Endothelial cell of umbilical vein (primary cell): ENCODE measurements around the gene RAC2. TPM values are rescaled to one million over a fixed set of nuclear protein-coding genes. Genes with fewer than 3 reads are reported as not detected.

Experiments
- BruUV-seq: library from RNA; stranded (reverse); fragments of 400-500 nt; replicated peaks from 2 replicates; lab custom pipeline; 2021; lab: Mats Ljungman, UMichigan
- CTCF ChIA-PET: fragments of 300-600, 350-600 bp; sonication (Branson Sonifier 250); formaldehyde crosslinking; loops from one replicate; lab custom pipeline; 2021; ENCODE audit warnings: antibody characterized with exemption, inconsistent platforms; lab: Charles Lee
- POLR2A ChIA-PET: fragments of 300-600, 350-600 bp; sonication (Branson Sonifier 250); formaldehyde crosslinking; loops from one replicate; lab custom pipeline; 2021; ENCODE audit warnings: antibody characterized with exemption, inconsistent platforms; lab: Charles Lee
- DNase-seq: peaks from one replicate; pipeline ENCODE4 v3.0.0-alpha.2; 2011; ENCODE audit warnings: low read depth, low spot score
- FAIRE-seq: peaks from 2 replicates; lab custom pipeline; 2011; peaks lifted over from hg19 to GRCh38; lab: Jason Lieb, UNC
- H2AFZ ChIP-seq: 2 replicates; pipeline ENCODE4 v1.6.0; 2012; ENCODE audit warnings: low read depth, low read length, control low read depth, inconsistent platforms
- H3K27ac ChIP-seq: 2 replicates; pipeline ENCODE4 v1.5.1; 2011; ENCODE audit warnings: low read depth, mild to moderate bottlenecking, control low read depth, low read length, moderate library complexity; ENCODE audit not compliant: insufficient read depth
- H3K27me3 ChIP-seq, 2 experiments: 2 replicates each; pipeline versions ENCODE4 v1.6.0 to v1.6.1; 2011; ENCODE audit warnings: low read length in 2 of 2, mixed read lengths in 1 of 2; ENCODE audit not compliant: control insufficient read depth in 2 of 2, insufficient read depth in 2 of 2
- H3K36me3 ChIP-seq, 2 experiments: 2 replicates in 1 of 2; 3 replicates in 1 of 2; pipeline ENCODE4 v1.5.1; 2011; ENCODE audit warnings: low read length in 2 of 2, mild to moderate bottlenecking in 1 of 2, moderate library complexity in 1 of 2; ENCODE audit not compliant: control insufficient read depth in 2 of 2, insufficient read depth in 2 of 2; ENCODE audit errors: extremely low read depth in 1 of 2
- H3K4me1 ChIP-seq: 3 replicates; pipeline ENCODE4 v1.5.1; 2011; ENCODE audit warnings: mild to moderate bottlenecking, low read length; ENCODE audit not compliant: control insufficient read depth, insufficient read depth; ENCODE audit errors: extremely low read depth
- H3K4me2 ChIP-seq: 2 replicates; pipeline ENCODE4 v1.6.1; 2011; ENCODE audit warnings: low read length, control low read depth, mixed read lengths; ENCODE audit not compliant: insufficient read depth
- H3K4me3 ChIP-seq, 3 experiments: fragments of 200-600 bp in 1 of 3; sonication (generic), shearing (Covaris generic) in 1 of 3; replicated peaks in 1 of 3; 2 replicates each; pipeline ENCODE4 v1.5.1; 2011 to 2016; ENCODE audit warnings: control low read depth in 3 of 3, low read length in 3 of 3, mild to moderate bottlenecking in 2 of 3, inconsistent platforms in 1 of 3, low read depth in 1 of 3, moderate library complexity in 1 of 3; ENCODE audit not compliant: insufficient read depth in 1 of 3
- H3K79me2 ChIP-seq: 2 replicates; pipeline ENCODE4 v1.6.0; 2012; ENCODE audit warnings: low read length, inconsistent platforms; ENCODE audit not compliant: control insufficient read depth, insufficient read depth
- H3K9ac ChIP-seq: replicated peaks from 2 replicates; pipeline ENCODE3; 2011; ENCODE audit warnings: low read length, control low read depth; ENCODE audit not compliant: insufficient read depth; ENCODE audit errors: extremely low read depth
- H3K9me1 ChIP-seq: replicated peaks from 3 replicates; pipeline ENCODE4 v1.6.0; 2011; ENCODE audit warnings: mild to moderate bottlenecking, low read length; ENCODE audit not compliant: control insufficient read depth, insufficient read depth; ENCODE audit errors: extremely low read depth
- H3K9me3 ChIP-seq: replicated peaks from 2 replicates; pipeline ENCODE4 v1.5.1; 2012; ENCODE audit warnings: low read length, inconsistent platforms; ENCODE audit not compliant: control insufficient read depth, insufficient read depth
- H4K20me1 ChIP-seq: replicated peaks from 2 replicates; pipeline ENCODE3; 2011; ENCODE audit warnings: mild to moderate bottlenecking, low read length; ENCODE audit not compliant: control insufficient read depth, insufficient read depth; ENCODE audit errors: extremely low read depth
- FOS ChIP-seq: IDR thresholded peaks from 2 replicates; pipeline ENCODE4 v1.6.1; 2011; ENCODE audit warnings: mild to moderate bottlenecking, low read length, moderate library complexity, borderline replicate concordance; ENCODE audit not compliant: insufficient read depth
- MYC ChIP-seq: IDR thresholded peaks from one replicate; pipeline ENCODE4 v1.6.1; 2011; ENCODE audit warnings: mild to moderate bottlenecking, low read depth, low read length
- POLR2A ChIP-seq: IDR thresholded peaks from 2 replicates; pipeline ENCODE4 v1.6.1; 2012; ENCODE audit warnings: low read depth, mild to moderate bottlenecking, control low read depth, low read length
- POLR2AphosphoS5 ChIP-seq: IDR thresholded peaks from 2 replicates; pipeline ENCODE4 v1.6.1; 2012; ENCODE audit warnings: low read depth, mild to moderate bottlenecking, control low read depth, low read length, moderate library complexity; ENCODE audit not compliant: insufficient read depth
- dilution Hi-C: fragments of 300-500 bp; cut with MboI; formaldehyde crosslinking; loops from one replicate; pipeline ENCODE4 v1.15.0; 2019; ENCODE audit warnings: low sequenced_read_pairs; ENCODE audit not compliant: extremely low pct_ligation_motif_present
- intact Hi-C: fragments of 100-400 bp; cut with micrococcal nuclease; formaldehyde crosslinking; loops from one replicate; pipeline ENCODE4 v1.10.0; 2022
- polyA plus RNA-seq, 4 experiments: library from polyadenylated mRNA; depleted of rRNA in 3 of 4; stranded (reverse) in 3 of 4; unstranded in 1 of 4; fragments of >200 nt; gene quantifications; 2 replicates each; pipeline versions ENCODE4 v1.2.1 to v1.2.3, GENCODE V29; 2011 to 2012; ENCODE audit warnings: missing spikeins in 1 of 4
- total RNA-seq: library from RNA; stranded (reverse); gene quantifications from 2 replicates; pipeline ENCODE4 v1.2.3, GENCODE V29; 2021
- TF ChIP-seq, protein P1 (sequence below), 2 donors: IDR thresholded peaks; 1 replicate in 1 of 2; 2 replicates in 1 of 2; pipeline ENCODE4 v1.5.1; 2011; ENCODE audit warnings: low read length in 2 of 2, mild to moderate bottlenecking in 2 of 2, moderate library complexity in 2 of 2, control low read depth in 1 of 2, inconsistent platforms in 1 of 2, low read depth in 1 of 2; ENCODE audit not compliant: insufficient read depth in 1 of 2; ENCODE audit errors: extremely low read depth in 1 of 2
- TF ChIP-seq, protein P2 (sequence below): IDR thresholded peaks from 2 replicates; pipeline ENCODE4 v1.6.1; 2011; ENCODE audit not compliant: insufficient read depth, insufficient read length

Gene RAC2
- total and polyA plus RNA-seq, 2 donors (not counting 3 experiments of a cell fraction or from before 2014, with no cell fraction given), result 122 to 181 TPM

DNA sequence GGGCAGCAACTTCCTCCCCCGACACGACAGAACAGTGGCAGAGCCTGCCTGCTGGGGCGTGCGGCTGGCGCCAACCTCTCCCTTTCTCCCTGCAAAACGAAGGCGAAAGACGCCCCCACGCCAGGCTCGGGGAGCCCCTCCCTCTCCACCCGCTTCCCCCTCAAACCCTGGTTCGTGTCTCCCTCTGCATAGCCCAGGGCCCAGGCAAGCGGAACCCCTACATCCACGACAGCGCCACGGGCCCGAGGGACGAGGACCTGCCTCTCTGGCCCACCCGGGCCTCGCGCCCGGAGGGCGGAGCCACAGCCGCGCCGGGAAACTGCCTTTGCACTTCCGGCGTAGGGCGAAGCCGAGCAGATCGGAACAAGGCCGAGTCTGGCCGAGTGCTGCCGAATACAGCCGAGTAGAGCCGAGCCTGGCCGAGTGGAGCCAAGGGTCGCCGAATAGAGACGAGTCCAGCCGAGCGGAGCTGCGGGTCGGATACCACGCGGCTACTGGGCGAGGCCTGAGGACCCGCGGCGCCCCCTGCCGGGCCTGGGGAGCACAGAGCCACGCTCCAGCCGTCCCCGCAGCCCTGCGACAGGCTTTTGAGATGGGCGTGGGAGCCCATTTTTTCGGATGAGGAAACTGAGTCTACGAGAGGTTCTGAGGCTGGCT is 44.8 kb downstream of the RAC2 start:
- H3K9ac ChIP-seq, result peak overlapping the region; percentile 80
- peaks cover 28% of the 10 kb centered on the region for H3K4me1 ChIP-seq
- DNase-seq (peak; percentile 99), FAIRE-seq (peak; percentile 98)
- no peaks in the 10 kb centered on the region for H3K9me1 ChIP-seq
- H3K27me3 ChIP-seq, result no peaks in the 10 kb centered on the region
- H3K4me2 ChIP-seq, result peak overlapping the region; percentile 89
- H3K27ac ChIP-seq, result peak overlapping the region; percentile 71
- intact Hi-C loops (loop anchor here (1.0 to 2.0 kb wide), 5 partner anchors 54 to 256 kb away; no protein-coding TSS in a partner anchor), dilution Hi-C loops (no loop called here)
- ChIA-PET POLR2A (interaction anchor here (0.6 kb wide), 1 partner anchor 10 kb away, joined by 3 read pairs; no protein-coding TSS in a partner anchor), CTCF (interaction anchor here (0.6 to 5.1 kb wide), 45 partner anchors 10 to 692 kb away, joined by 3 to 54 read pairs (median 5); partner anchors contain the start of genes C1QTNF6, FOXRED2, IFT27 and KCTD17)
- peak overlapping the region; percentile 39 to 56 (median 52) for H3K4me3 ChIP-seq
- H3K36me3 ChIP-seq, result no peaks in the 10 kb centered on the region
- H3K9me3 ChIP-seq, result no peaks in the 10 kb centered on the region
- H4K20me1 ChIP-seq, result no peaks in the 10 kb centered on the region
- no TSS peak for BruUV-seq
- H3K79me2 ChIP-seq, result no peaks in the 10 kb centered on the region
- TF ChIP-seq, protein P1, sequence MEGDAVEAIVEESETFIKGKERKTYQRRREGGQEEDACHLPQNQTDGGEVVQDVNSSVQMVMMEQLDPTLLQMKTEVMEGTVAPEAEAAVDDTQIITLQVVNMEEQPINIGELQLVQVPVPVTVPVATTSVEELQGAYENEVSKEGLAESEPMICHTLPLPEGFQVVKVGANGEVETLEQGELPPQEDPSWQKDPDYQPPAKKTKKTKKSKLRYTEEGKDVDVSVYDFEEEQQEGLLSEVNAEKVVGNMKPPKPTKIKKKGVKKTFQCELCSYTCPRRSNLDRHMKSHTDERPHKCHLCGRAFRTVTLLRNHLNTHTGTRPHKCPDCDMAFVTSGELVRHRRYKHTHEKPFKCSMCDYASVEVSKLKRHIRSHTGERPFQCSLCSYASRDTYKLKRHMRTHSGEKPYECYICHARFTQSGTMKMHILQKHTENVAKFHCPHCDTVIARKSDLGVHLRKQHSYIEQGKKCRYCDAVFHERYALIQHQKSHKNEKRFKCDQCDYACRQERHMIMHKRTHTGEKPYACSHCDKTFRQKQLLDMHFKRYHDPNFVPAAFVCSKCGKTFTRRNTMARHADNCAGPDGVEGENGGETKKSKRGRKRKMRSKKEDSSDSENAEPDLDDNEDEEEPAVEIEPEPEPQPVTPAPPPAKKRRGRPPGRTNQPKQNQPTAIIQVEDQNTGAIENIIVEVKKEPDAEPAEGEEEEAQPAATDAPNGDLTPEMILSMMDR (IDR thresholded peaks at IDR 0.05; ENCODE audit: extremely low read depth in 1 of 2, insufficient read depth in 1 of 2, low read depth in 1 of 2, low read length in 2 of 2), result peak; percentile 99
- peak; percentile 80 for TF ChIP-seq POLR2AphosphoS5
- TF ChIP-seq MYC, result no peak
- TF ChIP-seq FOS, result no peak
- TF ChIP-seq, protein P2, sequence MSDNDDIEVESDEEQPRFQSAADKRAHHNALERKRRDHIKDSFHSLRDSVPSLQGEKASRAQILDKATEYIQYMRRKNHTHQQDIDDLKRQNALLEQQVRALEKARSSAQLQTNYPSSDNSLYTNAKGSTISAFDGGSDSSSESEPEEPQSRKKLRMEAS, result peak; percentile 39
- TF ChIP-seq POLR2A, result peak; percentile 95
- peak overlapping the region; percentile 87 for H2AFZ ChIP-seq
